HL-60 (cell line): Measurements from ENCODE around the gene CHD1.

Source experiments
- CTCF ChIP-seq: IDR thresholded peaks from one replicate; pipeline ENCODE4 v1.5.1; 2011; ENCODE audit warnings: low read length, control low read depth, inconsistent platforms; ENCODE audit not compliant: insufficient read depth
- GABPA ChIP-seq: IDR thresholded peaks from 2 replicates; pipeline ENCODE4 v1.6.1; 2012; ENCODE audit warnings: low read depth
- POLR2AphosphoS5 ChIP-seq: IDR thresholded peaks from 2 replicates; pipeline ENCODE4 v1.6.1; 2012; ENCODE audit warnings: low read depth

- TF ChIP-seq CTCF: no peak
- TF ChIP-seq POLR2AphosphoS5: no peak
- no peak for TF ChIP-seq GABPA
Observed at GRCh38 chr5:98968056-98968564, 39.3 kb upstream of the CHD1 start.
